ENCODE data around the gene EFCAB6.

EFCAB6 gene

GRCh38 chr22:43848366-43849171, 36.5 kb upstream of the EFCAB6 start:
- DNase-seq (ENCODE audit: low read depth, low spot score), result no peak

GRCh38 chr22:43847376-43848289, 35.5 kb upstream of the EFCAB6 start:
- H3K4me3 ChIP-seq (ENCODE audit: low read length), result no peak overlapping the region
- no peak for DNase-seq (ENCODE audit: low read depth, low spot score)

More at GRCh38 chr22:43848366-43849171, 36.5 kb upstream of the EFCAB6 start:
- H3K4me3 ChIP-seq (ENCODE audit: low read length), result no peak overlapping the region

GRCh38 chr22:43846966-43847365, 34.9 kb upstream of the EFCAB6 start:
- no peak overlapping the region for H3K4me3 ChIP-seq (ENCODE audit: low read length)
- DNase-seq (ENCODE audit: low read depth, low spot score), result no peak

GRCh38 chr22:43845981-43846380, 33.9 kb upstream of the EFCAB6 start:
- no peak for DNase-seq (ENCODE audit: low read depth, low spot score)
- H3K4me3 ChIP-seq (ENCODE audit: low read length), result no peak overlapping the region

GRCh38 chr22:43844560-43845545, 32.7 kb upstream of the EFCAB6 start:
- DNase-seq (ENCODE audit: low read depth, low spot score), result no peak
- H3K4me3 ChIP-seq (ENCODE audit: low read length), result no peak overlapping the region

GRCh38 chr22:43843783-43844530, 31.9 kb upstream of the EFCAB6 start:
- DNase-seq (ENCODE audit: low read depth, low spot score), result no peak
- H3K4me3 ChIP-seq (ENCODE audit: low read length), result no peak overlapping the region

DNA sequence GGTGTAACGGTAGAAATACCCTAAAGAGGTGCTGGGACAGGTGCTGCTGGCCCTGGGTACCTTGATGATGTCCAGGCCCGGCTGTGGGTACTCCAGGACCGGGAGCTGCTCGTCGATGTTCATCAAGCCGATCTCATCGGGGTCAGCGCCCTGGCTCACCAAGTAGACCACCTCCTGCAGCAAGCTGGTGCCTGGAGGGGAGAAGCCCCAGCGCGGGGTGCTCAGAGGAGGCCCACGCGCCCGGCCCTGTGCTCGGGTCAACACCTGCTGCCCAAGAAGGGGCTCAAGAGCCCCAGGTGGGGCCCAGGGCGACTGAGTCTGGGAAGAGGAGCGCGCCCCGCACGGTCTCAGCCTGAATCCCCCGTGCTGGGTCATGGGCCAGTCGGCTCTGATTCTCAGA, 29.6 kb upstream of the EFCAB6 start:
- H3K4me3 ChIP-seq (ENCODE audit: low read length), result no peak overlapping the region

GRCh38 chr22:43840851-43841250, 28.7 kb upstream of the EFCAB6 start:
- no peak overlapping the region for H3K4me3 ChIP-seq (ENCODE audit: low read length)
- no peak for DNase-seq (ENCODE audit: low read depth, low spot score)

More for the DNA sequence above, 29.6 kb upstream of the EFCAB6 start:
- no peak for DNase-seq (ENCODE audit: low read depth, low spot score)

DNA sequence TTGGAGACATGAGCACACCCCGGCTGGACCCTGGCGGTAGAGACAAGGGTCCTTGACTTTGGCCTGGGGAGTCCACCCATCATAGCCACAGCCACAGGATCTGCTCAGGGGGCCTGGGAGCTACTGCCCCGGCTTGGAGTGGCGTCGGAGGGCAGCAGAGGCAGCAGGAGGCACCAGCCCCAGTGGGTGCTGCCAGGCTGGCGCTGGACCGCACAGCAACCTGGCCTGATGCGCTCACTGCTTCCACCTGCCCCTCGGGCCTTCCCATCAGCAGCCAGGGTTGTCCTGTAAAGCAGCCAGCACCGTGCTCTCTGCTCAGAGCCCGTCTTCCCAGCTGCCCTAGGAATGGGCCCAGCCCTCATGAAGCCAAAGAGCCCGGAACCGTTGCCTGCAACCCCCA, 28.3 kb upstream of the EFCAB6 start:
- DNase-seq (ENCODE audit: low read depth, low spot score), result no peak
- H3K4me3 ChIP-seq (ENCODE audit: low read length), result no peak overlapping the region

- no peak for DNase-seq (ENCODE audit: low read depth, low spot score)
- no peak overlapping the region for H3K4me3 ChIP-seq (ENCODE audit: low read length)
These were observed 27.7 kb upstream of the EFCAB6 start for GRCh38 chr22:43839781-43840180.

GRCh38 chr22:43838571-43839307, 26.6 kb upstream of the EFCAB6 start:
- no peak for DNase-seq (ENCODE audit: low read depth, low spot score)
- no peak overlapping the region for H3K4me3 ChIP-seq (ENCODE audit: low read length)

- H3K4me3 ChIP-seq (ENCODE audit: low read length), result no peak overlapping the region
- no peak for DNase-seq (ENCODE audit: low read depth, low spot score)
These were observed 26.1 kb upstream of the EFCAB6 start for GRCh38 chr22:43838161-43838560.

GRCh38 chr22:43837666-43838065, 25.6 kb upstream of the EFCAB6 start:
- DNase-seq (ENCODE audit: low read depth, low spot score), result no peak
- no peak overlapping the region for H3K4me3 ChIP-seq (ENCODE audit: low read length)

- no peak for DNase-seq (ENCODE audit: low read depth, low spot score)
- no peak overlapping the region for H3K4me3 ChIP-seq (ENCODE audit: low read length)
These were observed 23.6 kb upstream of the EFCAB6 start for GRCh38 chr22:43835736-43836135.

- H3K4me3 ChIP-seq (ENCODE audit: low read length), result no peak overlapping the region
- DNase-seq (ENCODE audit: low read depth, low spot score), result no peak
These were observed 23.1 kb upstream of the EFCAB6 start for GRCh38 chr22:43835166-43835565.

GRCh38 chr22:43833286-43834240, 21.5 kb upstream of the EFCAB6 start:
- no peak for DNase-seq (ENCODE audit: low read depth, low spot score)
- H3K4me3 ChIP-seq (ENCODE audit: low read length), result no peak overlapping the region

Measured in Jurkat, Clone E6-1 (cell line).